Gastroesophageal sphincter (tissue), 4 donors: ENCODE results near the gene GNAI1. TPM values are rescaled to one million over a fixed set of nuclear protein-coding genes. Genes with fewer than 3 reads are reported as not detected.

Experiments
- ATAC-seq: fragments of 150-250 bp; one replicate; pipeline ENCODE4 v1.9.1; 2016; ENCODE audit warnings: mild to moderate bottlenecking, moderate library complexity
- H3K27ac ChIP-seq, 4 donors: fragments of 200-600 bp; sonication (generic) in 3 of 4; 1 replicate in 3 of 4; 2 replicates in 1 of 4; pipeline ENCODE4 v1.5.1; 2016 to 2019
- H3K27me3 ChIP-seq: fragments of 200-600 bp; sonication (generic); one replicate; pipeline ENCODE4 v1.5.1; 2019
- H3K36me3 ChIP-seq, 2 donors: fragments of 200-600 bp; sonication (generic); one replicate each; pipeline ENCODE4 v1.5.1; 2019; ENCODE audit warnings: control low read depth in 1 of 2
- H3K4me1 ChIP-seq, 3 donors: fragments of 200-600 bp; sonication (generic); 1 replicate in 2 of 3; 2 replicates in 1 of 3; pipeline ENCODE4 v1.5.1; 2016 to 2019; ENCODE audit warnings: control low read depth in 2 of 3
- H3K4me3 ChIP-seq, 2 donors: fragments of 200-600 bp; sonication (generic); one replicate each; pipeline ENCODE4 v1.5.1; 2019; ENCODE audit warnings: mild to moderate bottlenecking in 1 of 2, moderate library complexity in 1 of 2
- H3K9me3 ChIP-seq, 3 donors: fragments of 200-600 bp; sonication (generic); one replicate each; pipeline ENCODE4 v1.5.1; 2017 to 2019; ENCODE audit warnings: control low read depth in 2 of 3
- CTCF ChIP-seq, 4 experiments: fragments of 200-600 bp in 2 of 4; fragments of 450-650 bp in 2 of 4; sonication (generic) in 1 of 4; IDR thresholded peaks; one replicate each; pipeline ENCODE4 v1.5.1; 2017 to 2019; ENCODE audit warnings: antibody characterized with exemption in 4 of 4, mild to moderate bottlenecking in 2 of 4, moderate library complexity in 2 of 4
- EP300 ChIP-seq: sonication (generic); formaldehyde crosslinking; IDR thresholded peaks from one replicate; pipeline ENCODE4 v1.6.1; 2017; ENCODE audit warnings: antibody characterized with exemption, mild to moderate bottlenecking
- POLR2A ChIP-seq, 2 donors: fragments of 450-650 bp; IDR thresholded peaks; one replicate each; pipeline ENCODE4 v1.6.1; 2017; ENCODE audit warnings: antibody characterized with exemption in 2 of 2, mild to moderate bottlenecking in 2 of 2, moderate library complexity in 1 of 2
- POLR2AphosphoS5 ChIP-seq: sonication (generic); formaldehyde crosslinking; IDR thresholded peaks from one replicate; pipeline ENCODE4 v1.6.1; 2017; ENCODE audit warnings: antibody characterized with exemption
- WGBS, 2 donors: methylation state at CpG; one replicate each; pipeline ENCODE4 v1.1.5; 2018; ENCODE audit warnings: low coverage in 1 of 2; 5-methylcytosine and 5-hydroxymethylcytosine counted together
- small RNA-seq, 4 donors: library from RNA; depleted of rRNA; stranded (forward); fragments of <200 nt; gene quantifications; one replicate each; pipeline ENCODE3, GENCODE V24; 2016
- total RNA-seq, 4 donors: library from RNA; depleted of rRNA; stranded (reverse); fragments of >200 nt; gene quantifications; one replicate each; pipeline ENCODE4 v1.1.0, GENCODE V29; 2016

GNAI1 gene
- total RNA-seq, 4 donors from 2014 or later = 76.8 to 136 (median 108) TPM

GRCh38 chr7:80264769-80265495, 130.3 kb downstream of the GNAI1 start:
- ATAC-seq = no peak
- Histone ChIP-seq H3K9me3 (no peaks in the 10 kb centered on the region), H3K27ac (no peak overlapping the region), H3K27me3 (no peaks in the 10 kb centered on the region), H3K4me1 (no peaks in the 10 kb centered on the region), H3K36me3 (no peaks in the 10 kb centered on the region), H3K4me3 (no peak overlapping the region)
- 72% methylated on average over 6 of the region's 6 CpGs for WGBS, 2 donors
- TF ChIP-seq POLR2AphosphoS5 = no peak
- no peak for TF ChIP-seq EP300
- no peak for TF ChIP-seq CTCF (IDR thresholded peaks at IDR 0.05)
- TF ChIP-seq POLR2A (IDR thresholded peaks at IDR 0.05) = no peak

GRCh38 chr7:80272560-80273239, 138.1 kb downstream of the GNAI1 start:
- Histone ChIP-seq H3K4me1 (peaks cover 3 to 13% (median 5%) of the 10 kb centered on the region in 3 donors), H3K27me3 (no peaks in the 10 kb centered on the region), H3K27ac (no peak overlapping the region), H3K36me3 (no peaks in the 10 kb centered on the region), H3K4me3 (no peak overlapping the region), H3K9me3 (no peaks in the 10 kb centered on the region)
- TF ChIP-seq CTCF (IDR thresholded peaks at IDR 0.05) = no peak
- no peak for TF ChIP-seq POLR2A (IDR thresholded peaks at IDR 0.05)
- TF ChIP-seq POLR2AphosphoS5 = no peak
- TF ChIP-seq EP300 = no peak
- ATAC-seq = no peak
- 50 to 75% methylated on average over 2 to 4 of the region's 4 CpGs for WGBS, 2 donors

GRCh38 chr7:80273327-80273726, 138.7 kb downstream of the GNAI1 start:
- WGBS, 2 donors = 51 to 58% methylated on average over 3 of the region's 3 CpGs

GRCh38 chr7:80275192-80275605, 140.6 kb downstream of the GNAI1 start:
- Histone ChIP-seq H3K27ac (no peak overlapping the region), H3K4me1 (peaks cover 8 to 35% (median 10%) of the 10 kb centered on the region in 3 donors)
- no peak for ATAC-seq

More at GRCh38 chr7:80273327-80273726, 138.7 kb downstream of the GNAI1 start:
- no peak overlapping the region for H3K4me3 ChIP-seq
- H3K27me3 ChIP-seq = no peaks in the 10 kb centered on the region
- H3K27ac ChIP-seq = no peak overlapping the region
- TF ChIP-seq EP300 = no peak
- TF ChIP-seq CTCF (IDR thresholded peaks at IDR 0.05) = no peak
- no peak for TF ChIP-seq POLR2A (IDR thresholded peaks at IDR 0.05)
- no peak for TF ChIP-seq POLR2AphosphoS5
- no peaks in the 10 kb centered on the region for H3K9me3 ChIP-seq
- no peak for ATAC-seq
- no peaks in the 10 kb centered on the region for H3K36me3 ChIP-seq
- peaks cover 8 to 19% (median 10%) of the 10 kb centered on the region in 3 donors for H3K4me1 ChIP-seq

More at GRCh38 chr7:80275192-80275605, 140.6 kb downstream of the GNAI1 start:
- no peaks in the 10 kb centered on the region for H3K27me3 ChIP-seq
- H3K4me3 ChIP-seq = no peak overlapping the region
- TF ChIP-seq EP300 (no peak), POLR2AphosphoS5 (no peak)
- WGBS, 2 donors = 38 to 53% methylated on average over 1 of the region's 1 CpG
- H3K9me3 ChIP-seq = no peaks in the 10 kb centered on the region
- H3K36me3 ChIP-seq = no peaks in the 10 kb centered on the region

Small RNA genes within 50 kb of the gene (small RNA-seq; reads per million reads assigned to genes)
- 0 reads per million in 4 donors for gene RN7SL869P
